Uterus (tissue), 4 donors: ENCODE results near the gene ANGPTL4. TPM values are rescaled to one million over a fixed set of nuclear protein-coding genes. Genes with fewer than 3 reads are reported as not detected.

Experiments used
- DNase-seq, 2 donors: peaks; one replicate each; pipeline ENCODE4 v3.0.0-alpha.2; 2019 to 2020
- H3K27ac ChIP-seq, 2 donors: fragments of 200-600 bp; sonication (generic); 1 replicate in 1 of 2; 2 replicates in 1 of 2; pipeline ENCODE4 v1.5.1; 2016 to 2018
- H3K27me3 ChIP-seq, 2 donors: fragments of 200-600 bp; sonication (generic); one replicate each; pipeline ENCODE4 v1.5.1; 2018 to 2019; ENCODE audit warnings: control low read depth in 1 of 2
- H3K36me3 ChIP-seq, 2 donors: fragments of 200-600 bp; sonication (generic); one replicate each; pipeline ENCODE4 v1.5.1; 2019; ENCODE audit warnings: control low read depth in 1 of 2
- H3K4me1 ChIP-seq, 2 donors: fragments of 200-600 bp; sonication (generic); one replicate each; pipeline ENCODE4 v1.5.1; 2018 to 2019; ENCODE audit warnings: control low read depth in 1 of 2
- H3K4me3 ChIP-seq, 2 donors: fragments of 200-600 bp; sonication (generic); 1 replicate in 1 of 2; 2 replicates in 1 of 2; pipeline ENCODE4 v1.5.1; 2018 to 2019; ENCODE audit warnings: mild to moderate bottlenecking in 1 of 2
- H3K9me3 ChIP-seq, 2 donors: fragments of 200-600 bp; sonication (generic); one replicate each; pipeline ENCODE4 v1.5.1; 2019; ENCODE audit warnings: control low read depth in 1 of 2
- POLR2A ChIP-seq, 2 donors: fragments of 450-650 bp; IDR thresholded peaks; one replicate each; pipeline ENCODE4 v1.6.1; 2016; ENCODE audit warnings: antibody characterized with exemption in 2 of 2, mild to moderate bottlenecking in 1 of 2, moderate library complexity in 1 of 2
- intact Hi-C: fragments of 100-400 bp; cut with DNase I; formaldehyde crosslinking; loops from one replicate; pipeline ENCODE4 v1.15.1; 2023; ENCODE audit warnings: low total_unique reads
- total RNA-seq, 4 donors: library from RNA; depleted of rRNA in 3 of 4; stranded (reverse); fragments of >200 nt in 3 of 4; gene quantifications; one replicate each; pipeline versions ENCODE4 v1.1.0 to v1.2.4, GENCODE V29; 2014 to 2023
- TF ChIP-seq, protein P1 (sequence below), 4 experiments: fragments of 200-600 bp in 2 of 4; fragments of 450-650 bp in 2 of 4; sonication (generic) in 2 of 4; IDR thresholded peaks; one replicate each; pipeline ENCODE4 v1.5.1; 2016 to 2019; ENCODE audit warnings: antibody characterized with exemption in 4 of 4, mild to moderate bottlenecking in 2 of 4, moderate library complexity in 1 of 4
- donor health status: DM: yes; HTN: yes; CAD: no.

ANGPTL4 gene
- total RNA-seq, 4 donors from 2014 or later: 0.76 to 21.2 (median 13.5) TPM

DNA sequence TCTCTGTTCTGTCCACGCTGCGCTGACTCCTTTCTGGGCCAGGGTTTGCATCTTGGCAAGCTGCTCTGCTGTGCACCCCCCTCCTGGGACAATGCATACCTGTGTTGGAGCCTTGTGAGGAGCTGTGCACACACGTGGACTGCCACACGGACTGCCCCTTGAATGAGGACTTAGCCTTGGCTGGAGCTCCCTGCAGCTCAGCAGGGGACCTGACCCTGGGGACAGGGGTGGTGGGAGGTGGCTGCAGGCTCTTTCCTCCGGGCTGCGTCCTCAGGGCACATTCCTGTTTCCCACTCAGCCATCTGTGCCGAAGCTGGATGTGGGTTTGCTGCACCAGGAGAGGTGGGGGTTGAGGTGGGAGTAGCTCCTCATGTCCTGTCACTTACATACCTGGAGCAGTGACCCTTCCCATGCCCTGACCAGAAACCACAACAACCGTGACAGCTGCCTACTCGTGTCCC is 34.4 kb downstream of the ANGPTL4 start:
- Histone ChIP-seq H3K27me3 (no peaks in the 10 kb centered on the region), H3K4me1 (peaks cover 0 to 14% of the 10 kb centered on the region in 2 donors), H3K9me3 (no peaks in the 10 kb centered on the region), H3K27ac (no peak overlapping the region), H3K36me3 (no peaks in the 10 kb centered on the region), H3K4me3 (no peak overlapping the region)
- DNase-seq: no peak
- intact Hi-C loops: no loop called here
- TF ChIP-seq, protein P1, sequence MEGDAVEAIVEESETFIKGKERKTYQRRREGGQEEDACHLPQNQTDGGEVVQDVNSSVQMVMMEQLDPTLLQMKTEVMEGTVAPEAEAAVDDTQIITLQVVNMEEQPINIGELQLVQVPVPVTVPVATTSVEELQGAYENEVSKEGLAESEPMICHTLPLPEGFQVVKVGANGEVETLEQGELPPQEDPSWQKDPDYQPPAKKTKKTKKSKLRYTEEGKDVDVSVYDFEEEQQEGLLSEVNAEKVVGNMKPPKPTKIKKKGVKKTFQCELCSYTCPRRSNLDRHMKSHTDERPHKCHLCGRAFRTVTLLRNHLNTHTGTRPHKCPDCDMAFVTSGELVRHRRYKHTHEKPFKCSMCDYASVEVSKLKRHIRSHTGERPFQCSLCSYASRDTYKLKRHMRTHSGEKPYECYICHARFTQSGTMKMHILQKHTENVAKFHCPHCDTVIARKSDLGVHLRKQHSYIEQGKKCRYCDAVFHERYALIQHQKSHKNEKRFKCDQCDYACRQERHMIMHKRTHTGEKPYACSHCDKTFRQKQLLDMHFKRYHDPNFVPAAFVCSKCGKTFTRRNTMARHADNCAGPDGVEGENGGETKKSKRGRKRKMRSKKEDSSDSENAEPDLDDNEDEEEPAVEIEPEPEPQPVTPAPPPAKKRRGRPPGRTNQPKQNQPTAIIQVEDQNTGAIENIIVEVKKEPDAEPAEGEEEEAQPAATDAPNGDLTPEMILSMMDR (IDR thresholded peaks at IDR 0.05): no peak
- TF ChIP-seq POLR2A (IDR thresholded peaks at IDR 0.05): no peak

DNA sequence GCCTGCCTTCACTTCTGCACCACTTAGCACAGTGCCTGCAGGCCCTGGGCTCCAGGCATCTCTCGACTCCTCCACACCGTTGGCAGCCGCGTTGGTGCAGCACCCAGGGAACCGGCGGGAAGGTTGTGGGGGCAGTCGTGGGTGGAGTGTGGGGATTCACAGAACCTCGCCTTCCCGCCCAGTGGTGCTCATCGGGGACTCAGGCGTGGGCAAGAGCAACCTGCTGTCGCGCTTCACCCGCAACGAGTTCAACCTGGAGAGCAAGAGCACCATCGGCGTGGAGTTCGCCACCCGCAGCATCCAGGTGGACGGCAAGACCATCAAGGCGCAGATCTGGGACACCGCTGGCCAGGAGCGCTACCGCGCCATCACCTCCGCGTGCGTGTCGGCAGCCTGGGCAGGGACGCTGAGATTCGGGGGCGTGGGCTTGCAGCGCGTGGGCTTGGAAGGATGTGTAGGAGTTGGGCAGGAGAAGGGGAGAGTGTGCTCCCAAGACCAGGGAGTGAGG is 35.8 kb downstream of the ANGPTL4 start:
- TF ChIP-seq, protein P1 (IDR thresholded peaks at IDR 0.05): no peak
- no peak for TF ChIP-seq POLR2A (IDR thresholded peaks at IDR 0.05)
- Histone ChIP-seq H3K27ac (no peak overlapping the region), H3K4me1 (peaks cover 0 to 12% of the 10 kb centered on the region in 2 donors), H3K36me3 (no peaks in the 10 kb centered on the region), H3K4me3 (no peak overlapping the region), H3K9me3 (no peaks in the 10 kb centered on the region), H3K27me3 (no peaks in the 10 kb centered on the region)
- intact Hi-C loops: loop anchor here (10.0 kb wide), 1 partner anchor 45 kb away; no protein-coding TSS in a partner anchor
- DNase-seq: no peak

DNA sequence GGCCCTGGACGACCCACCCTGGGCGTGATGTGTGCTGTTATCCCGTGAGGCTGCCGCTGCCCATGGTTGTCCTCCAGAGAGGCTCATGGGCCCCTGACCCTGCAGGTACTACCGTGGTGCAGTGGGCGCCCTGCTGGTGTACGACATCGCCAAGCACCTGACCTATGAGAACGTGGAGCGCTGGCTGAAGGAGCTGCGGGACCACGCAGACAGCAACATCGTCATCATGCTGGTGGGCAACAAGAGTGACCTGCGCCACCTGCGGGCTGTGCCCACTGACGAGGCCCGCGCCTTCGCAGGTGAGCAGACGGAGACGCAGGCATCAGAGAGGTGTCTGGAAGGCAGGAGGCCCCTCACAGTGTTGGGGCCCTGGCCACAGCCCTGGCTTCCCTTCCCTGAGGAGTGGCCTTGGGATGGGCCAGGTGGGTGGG is 38.0 kb downstream of the ANGPTL4 start:
- intact Hi-C loops: loop anchor here (10.0 kb wide), 1 partner anchor 47 kb away; no protein-coding TSS in a partner anchor
- TF ChIP-seq, protein P1 (IDR thresholded peaks at IDR 0.05): no peak
- TF ChIP-seq POLR2A (IDR thresholded peaks at IDR 0.05): no peak
- no peak overlapping the region for H3K27ac ChIP-seq
- no peaks in the 10 kb centered on the region for H3K27me3 ChIP-seq
- H3K9me3 ChIP-seq: no peaks in the 10 kb centered on the region
- DNase-seq: no peak
- H3K36me3 ChIP-seq: no peaks in the 10 kb centered on the region
- H3K4me3 ChIP-seq: no peak overlapping the region
- peaks cover 0 to 11% of the 10 kb centered on the region in 2 donors for H3K4me1 ChIP-seq

DNA sequence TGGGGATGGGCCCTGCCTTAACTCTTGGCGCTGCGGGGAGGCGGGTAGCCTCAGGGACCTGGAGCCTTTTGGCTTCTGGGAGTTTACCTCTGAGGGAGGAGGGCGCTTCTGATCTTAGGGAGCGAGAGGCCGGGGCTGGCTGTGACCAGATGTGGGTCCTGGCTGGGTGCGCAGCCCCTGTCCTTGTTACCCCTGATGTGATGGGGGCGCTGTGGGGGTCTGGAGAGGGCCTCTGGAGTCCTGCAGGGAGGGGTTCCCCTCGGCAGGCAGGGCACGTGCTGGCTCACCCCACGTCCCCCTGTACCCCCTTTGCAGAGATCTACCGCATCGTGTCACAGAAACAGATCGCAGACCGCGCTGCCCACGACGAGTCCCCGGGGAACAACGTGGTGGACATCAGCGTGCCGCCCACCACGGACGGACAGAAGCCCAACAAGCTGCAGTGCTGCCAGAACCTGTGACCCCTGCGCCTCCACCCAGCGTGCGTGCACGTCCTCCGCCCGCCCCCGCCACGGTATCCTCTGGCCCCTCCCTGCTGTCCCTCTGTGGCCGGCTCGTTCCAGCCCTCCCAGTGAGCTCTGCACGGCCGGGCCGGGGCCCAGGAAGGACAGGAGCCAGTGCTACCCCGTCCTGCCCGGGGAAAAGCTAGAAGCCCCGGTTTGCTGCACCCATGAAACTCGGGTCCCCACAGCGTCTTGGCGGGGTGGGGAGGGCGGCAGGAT is 39.3 kb downstream of the ANGPTL4 start:
- intact Hi-C loops: loop anchor here (10.0 kb wide), 1 partner anchor 48 kb away; no protein-coding TSS in a partner anchor
- Histone ChIP-seq H3K4me1 (no peaks in the 10 kb centered on the region), H3K27ac (no peak overlapping the region), H3K27me3 (no peaks in the 10 kb centered on the region), H3K4me3 (no peak overlapping the region), H3K9me3 (no peaks in the 10 kb centered on the region), H3K36me3 (no peaks in the 10 kb centered on the region)
- TF ChIP-seq POLR2A (IDR thresholded peaks at IDR 0.05): no peak
- TF ChIP-seq, protein P1 (IDR thresholded peaks at IDR 0.05): no peak
- no peak for DNase-seq

DNA sequence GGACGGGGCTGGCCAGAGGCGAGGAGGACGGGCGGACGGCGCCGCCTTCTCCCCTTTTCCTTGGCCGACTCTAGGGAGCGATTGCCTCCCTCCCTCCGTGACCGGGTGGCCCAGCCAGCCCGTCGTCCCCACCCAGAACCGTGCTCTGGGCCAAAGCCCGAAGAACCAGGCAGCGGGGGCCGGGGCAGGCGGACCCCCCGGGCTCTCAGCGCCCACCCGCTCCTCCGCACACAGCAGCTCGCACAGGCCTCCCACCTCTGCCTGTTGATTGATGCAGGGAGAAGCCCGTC is 39.8 kb downstream of the ANGPTL4 start:
- no peak for DNase-seq

More for the DNA sequence above, 39.8 kb downstream of the ANGPTL4 start:
- H3K27me3 ChIP-seq: no peaks in the 10 kb centered on the region
- intact Hi-C loops: loop anchor here (10.0 kb wide), 1 partner anchor 49 kb away; no protein-coding TSS in a partner anchor
- no peaks in the 10 kb centered on the region for H3K9me3 ChIP-seq
- H3K4me1 ChIP-seq: no peaks in the 10 kb centered on the region
- H3K36me3 ChIP-seq: no peaks in the 10 kb centered on the region
- TF ChIP-seq, protein P1 (IDR thresholded peaks at IDR 0.05): no peak
- TF ChIP-seq POLR2A (IDR thresholded peaks at IDR 0.05): no peak
- no peak overlapping the region for H3K27ac ChIP-seq
- H3K4me3 ChIP-seq: no peak overlapping the region
